ENCODE data around the gene SCN9A. TPM values are rescaled to one million over a fixed set of nuclear protein-coding genes. Genes with fewer than 3 reads are reported as not detected.

The SCN9A gene
- total and polyA plus RNA-seq, 2 experiments from 2014 or later: 1.4 TPM

GRCh38 chr2:166373951-166374350 is 1.8 kb downstream of the SCN9A start:
- DNase-seq (ENCODE audit: low read depth in 1 of 2, low spot score in 1 of 2): peak; percentile 25 to 29
- H3K9me3 ChIP-seq (ENCODE audit: low read depth): no peaks in the 10 kb centered on the region
- H3K27ac ChIP-seq: no peak overlapping the region
- no peaks in the 10 kb centered on the region for H3K36me3 ChIP-seq
- no peak overlapping the region for H3K4me3 ChIP-seq
- H3K27me3 ChIP-seq: peaks cover 45% of the 10 kb centered on the region
- peaks cover 8% of the 10 kb centered on the region for H3K4me1 ChIP-seq (ENCODE audit: low read depth)
- no peak for TF ChIP-seq CTCF (IDR thresholded peaks at IDR 0.05; ENCODE audit: low read depth, low read length)

- no peak overlapping the region for H3K4me3 ChIP-seq
- H3K27ac ChIP-seq: no peak overlapping the region
- no peaks in the 10 kb centered on the region for H3K36me3 ChIP-seq
- no peak for DNase-seq (ENCODE audit: low read depth in 1 of 2, low spot score in 1 of 2)
- H3K9me3 ChIP-seq (ENCODE audit: low read depth): no peaks in the 10 kb centered on the region
- peaks cover 8% of the 10 kb centered on the region for H3K4me1 ChIP-seq (ENCODE audit: low read depth)
- no peak for TF ChIP-seq CTCF (IDR thresholded peaks at IDR 0.05; ENCODE audit: low read depth, low read length)
- peaks cover 42% of the 10 kb centered on the region for H3K27me3 ChIP-seq
Measured at GRCh38 chr2:166373539-166373938, 2.2 kb downstream of the SCN9A start.

- no peak for TF ChIP-seq CTCF (IDR thresholded peaks at IDR 0.05; ENCODE audit: low read depth, low read length)
- Histone ChIP-seq H3K9me3 (ENCODE audit: low read depth) (no peaks in the 10 kb centered on the region), H3K4me1 (ENCODE audit: low read depth) (peaks cover 8% of the 10 kb centered on the region), H3K27me3 (peaks cover 37% of the 10 kb centered on the region), H3K4me3 (no peak overlapping the region), H3K27ac (no peak overlapping the region), H3K36me3 (no peaks in the 10 kb centered on the region)
- DNase-seq (ENCODE audit: low read depth in 1 of 2, low spot score in 1 of 2): no peak
Measured at GRCh38 chr2:166373105-166373504, 2.6 kb downstream of the SCN9A start.

- Histone ChIP-seq H3K9me3 (ENCODE audit: low read depth) (no peaks in the 10 kb centered on the region), H3K27ac (no peak overlapping the region), H3K4me1 (ENCODE audit: low read depth) (peaks cover 8% of the 10 kb centered on the region), H3K36me3 (no peaks in the 10 kb centered on the region), H3K27me3 (peaks cover 27% of the 10 kb centered on the region), H3K4me3 (no peak overlapping the region)
- DNase-seq (ENCODE audit: low read depth in 1 of 2, low spot score in 1 of 2): no peak
- no peak for TF ChIP-seq CTCF (IDR thresholded peaks at IDR 0.05; ENCODE audit: low read depth, low read length)
Measured at GRCh38 chr2:166372046-166372445, 3.7 kb downstream of the SCN9A start.

- Histone ChIP-seq H3K27me3 (no peaks in the 10 kb centered on the region), H3K9me3 (ENCODE audit: low read depth) (no peaks in the 10 kb centered on the region), H3K4me1 (ENCODE audit: low read depth) (no peaks in the 10 kb centered on the region), H3K36me3 (no peaks in the 10 kb centered on the region), H3K27ac (no peak overlapping the region), H3K4me3 (no peak overlapping the region)
- TF ChIP-seq CTCF (IDR thresholded peaks at IDR 0.05; ENCODE audit: low read depth, low read length): no peak
- peak in 1 of 2 donors; percentile 41 for DNase-seq (ENCODE audit: low read depth in 1 of 2, low spot score in 1 of 2)
Measured at GRCh38 chr2:166365803-166366420, 9.8 kb downstream of the SCN9A start.

All from cardiac muscle cell (in vitro differentiated cells and primary cell).